GM12873 (cell line): ENCODE measurements around the gene MAPK10.

ENCODE experiments used
- CTCF ChIP-seq: IDR thresholded peaks from 2 replicates; pipeline ENCODE4 v1.5.1; 2012; ENCODE audit warnings: low read depth, mild to moderate bottlenecking, moderate library complexity, low read length, control low read depth; ENCODE audit not compliant: insufficient read depth; ENCODE audit errors: missing control alignments

The MAPK10 gene

GRCh38 chr4:85953651-85954018, 406.2 kb downstream of the MAPK10 start:
- no peak for TF ChIP-seq CTCF

DNA sequence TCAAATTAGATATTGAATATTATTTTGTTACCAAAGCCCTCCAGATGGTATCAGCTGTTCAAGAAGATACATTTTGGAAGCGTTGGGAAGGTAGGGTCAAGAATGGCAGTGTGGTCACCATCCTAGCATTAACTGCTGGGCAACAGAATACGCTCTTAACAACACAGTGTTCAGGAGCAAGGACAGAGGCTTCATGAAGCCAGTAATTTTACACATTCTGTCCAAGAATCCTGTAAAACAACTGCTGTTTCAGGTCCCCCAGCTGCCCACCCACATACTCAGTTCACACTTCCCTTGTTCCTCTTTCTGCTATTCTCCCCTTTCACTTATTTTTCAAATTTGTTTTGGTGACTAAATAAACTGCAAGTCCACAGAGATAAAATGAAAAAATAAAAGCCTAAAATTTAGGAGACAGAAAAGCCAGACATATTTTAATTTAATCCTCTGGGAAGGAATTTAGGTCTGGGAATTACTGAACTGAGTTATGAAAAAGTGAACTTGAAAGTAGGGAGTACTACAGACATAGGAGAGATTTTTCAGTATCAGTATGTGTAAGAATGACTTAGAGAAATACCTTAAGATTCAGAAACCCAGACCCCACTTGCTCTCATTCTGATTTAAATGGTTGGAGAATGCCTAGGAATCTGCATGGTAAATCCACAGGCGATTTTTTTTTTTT, 406.7 kb downstream of the MAPK10 start:
- no peak for TF ChIP-seq CTCF

- no peak for TF ChIP-seq CTCF
Measured at GRCh38 chr4:85952528-85952927, 407.3 kb downstream of the MAPK10 start.

DNA sequence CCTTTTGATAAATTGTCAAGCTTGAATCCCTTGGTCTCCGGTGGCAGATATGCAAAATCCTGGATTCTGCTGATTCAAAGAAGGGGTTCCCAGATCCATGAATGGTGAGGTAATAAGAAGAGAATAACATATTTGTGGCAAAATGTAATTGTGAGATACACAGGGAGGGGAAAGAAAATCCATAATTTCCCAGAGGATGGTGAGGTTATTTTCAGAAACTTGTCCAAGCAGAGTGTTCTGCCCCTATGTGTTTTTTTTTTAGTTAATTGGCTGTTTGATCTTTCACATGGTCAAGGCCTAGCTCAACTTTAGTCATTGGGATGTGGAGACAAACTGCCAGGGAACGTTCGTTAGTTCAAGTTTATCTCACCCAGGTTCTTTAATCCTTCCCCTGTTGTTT, 408.8 kb downstream of the MAPK10 start:
- no peak for TF ChIP-seq CTCF

DNA sequence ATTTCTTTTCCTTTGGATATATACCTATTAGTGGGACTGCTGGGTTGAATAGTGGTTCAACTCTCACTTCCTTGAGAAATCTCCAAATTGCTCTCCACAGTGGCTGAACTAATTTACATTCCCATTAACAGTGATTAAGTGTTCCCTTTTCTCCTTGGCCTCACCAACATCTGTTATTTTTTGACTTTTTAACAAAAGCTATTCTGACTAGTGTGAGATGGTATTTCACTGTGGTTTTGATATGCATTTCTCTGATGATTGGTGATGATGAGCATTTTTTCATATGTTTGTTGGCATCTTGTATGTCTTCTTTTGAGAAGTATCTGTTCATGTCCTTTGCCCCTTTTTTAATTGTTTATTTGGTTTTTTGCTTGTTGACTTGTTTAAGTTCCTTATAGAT, 413.0 kb downstream of the MAPK10 start:
- TF ChIP-seq CTCF: no peak

GRCh38 chr4:85942107-85942506, 417.7 kb downstream of the MAPK10 start:
- no peak for TF ChIP-seq CTCF

- TF ChIP-seq CTCF: no peak
Measured at GRCh38 chr4:85940151-85940550, 419.7 kb downstream of the MAPK10 start.
